ENCODE data around the gene THAP3. TPM values are rescaled to one million over a fixed set of nuclear protein-coding genes. Genes with fewer than 3 reads are reported as not detected.
A peak's percentile ranks its signal among the peaks of the same experiment; 100 is the strongest.

The THAP3 gene
- total and polyA plus RNA-seq, 10 donors, result 13.0 to 29.1 (median 17.4) TPM

DNA sequence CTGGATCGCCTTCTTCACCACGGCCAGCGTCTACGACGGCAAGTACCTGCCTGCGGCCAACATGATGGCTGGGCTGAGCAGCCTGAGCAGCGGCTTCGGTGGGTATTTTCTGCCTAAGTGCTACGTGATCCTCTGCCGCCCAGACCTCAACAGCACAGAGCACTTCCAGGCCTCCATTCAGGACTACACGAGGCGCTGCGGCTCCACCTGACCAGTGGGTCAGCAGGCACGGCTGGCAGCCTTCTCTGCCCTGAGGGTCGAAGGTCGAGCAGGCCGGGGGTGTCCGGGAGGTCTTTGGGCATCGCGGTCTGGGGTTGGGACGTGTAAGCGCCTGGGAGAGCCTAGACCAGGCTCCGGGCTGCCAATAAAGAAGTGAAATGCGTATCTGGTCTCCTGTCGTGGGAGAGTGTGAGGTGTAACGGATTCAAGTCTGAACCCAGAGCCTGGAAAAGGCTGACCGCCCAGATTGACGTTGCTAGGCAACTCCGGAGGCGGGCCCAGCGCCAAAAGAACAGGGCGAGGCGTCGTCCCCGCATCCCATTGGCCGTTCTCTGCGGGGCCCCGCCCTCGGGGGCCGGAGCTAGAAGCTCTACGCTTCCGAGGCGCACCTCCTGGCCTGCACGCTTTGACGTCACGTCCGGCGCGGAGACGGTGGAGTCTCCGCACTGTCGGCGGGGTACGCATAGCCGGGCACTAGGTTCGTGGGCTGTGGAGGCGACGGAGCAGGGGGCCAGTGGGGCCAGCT is 45.1 kb upstream of the THAP3 start, which contains the start of gene ZBTB48:
Gene ZBTB48 (plus strand): TSS at position 621 of the 745 bp plus-strand sequence. CDS start 616 bp downstream, outside the sequence.
- 14 to 21% (median 19%) methylated on average over 50 to 58 of the region's 58 CpGs for WGBS, 5 donors
- Histone ChIP-seq H3K9me3 (no peaks in the 10 kb centered on the region), H3K4me3 (peak within 1 kb of the TSS; percentile 73 to 92 (median 88)), H3K27ac (peak within 1 kb of the TSS; percentile 86 to 98 (median 95)), H3K27me3 (replicated peaks in 1 of 7) (no peaks in the 10 kb centered on the region), H3K4me1 (peaks cover 18 to 57% (median 44%) of the 10 kb centered on the region in 6 donors), H3K36me3 (no peaks in the 10 kb centered on the region)
- DNase-seq, result peak; percentile 100
- TF ChIP-seq POLR2AphosphoS5 (IDR thresholded peaks at IDR 0.05), result peak; percentile 99
- TF ChIP-seq, protein P1, sequence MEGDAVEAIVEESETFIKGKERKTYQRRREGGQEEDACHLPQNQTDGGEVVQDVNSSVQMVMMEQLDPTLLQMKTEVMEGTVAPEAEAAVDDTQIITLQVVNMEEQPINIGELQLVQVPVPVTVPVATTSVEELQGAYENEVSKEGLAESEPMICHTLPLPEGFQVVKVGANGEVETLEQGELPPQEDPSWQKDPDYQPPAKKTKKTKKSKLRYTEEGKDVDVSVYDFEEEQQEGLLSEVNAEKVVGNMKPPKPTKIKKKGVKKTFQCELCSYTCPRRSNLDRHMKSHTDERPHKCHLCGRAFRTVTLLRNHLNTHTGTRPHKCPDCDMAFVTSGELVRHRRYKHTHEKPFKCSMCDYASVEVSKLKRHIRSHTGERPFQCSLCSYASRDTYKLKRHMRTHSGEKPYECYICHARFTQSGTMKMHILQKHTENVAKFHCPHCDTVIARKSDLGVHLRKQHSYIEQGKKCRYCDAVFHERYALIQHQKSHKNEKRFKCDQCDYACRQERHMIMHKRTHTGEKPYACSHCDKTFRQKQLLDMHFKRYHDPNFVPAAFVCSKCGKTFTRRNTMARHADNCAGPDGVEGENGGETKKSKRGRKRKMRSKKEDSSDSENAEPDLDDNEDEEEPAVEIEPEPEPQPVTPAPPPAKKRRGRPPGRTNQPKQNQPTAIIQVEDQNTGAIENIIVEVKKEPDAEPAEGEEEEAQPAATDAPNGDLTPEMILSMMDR (IDR thresholded peaks at IDR 0.05 in 8 of 11, conservative IDR thresholded peaks at IDR 0.05 in 3 of 11), result peak in 3 of 11 experiments; percentile 20 to 32 (median 22)
- TF ChIP-seq POLR2A (IDR thresholded peaks at IDR 0.05), result peak; percentile 47 to 90 (median 84)
- intact Hi-C loops (cut with DNase I; ENCODE audit: low total_unique reads), result loop anchor here (10.0 kb wide), 1 partner anchor 45 kb away; the partner anchor contains the start of gene THAP3

DNA sequence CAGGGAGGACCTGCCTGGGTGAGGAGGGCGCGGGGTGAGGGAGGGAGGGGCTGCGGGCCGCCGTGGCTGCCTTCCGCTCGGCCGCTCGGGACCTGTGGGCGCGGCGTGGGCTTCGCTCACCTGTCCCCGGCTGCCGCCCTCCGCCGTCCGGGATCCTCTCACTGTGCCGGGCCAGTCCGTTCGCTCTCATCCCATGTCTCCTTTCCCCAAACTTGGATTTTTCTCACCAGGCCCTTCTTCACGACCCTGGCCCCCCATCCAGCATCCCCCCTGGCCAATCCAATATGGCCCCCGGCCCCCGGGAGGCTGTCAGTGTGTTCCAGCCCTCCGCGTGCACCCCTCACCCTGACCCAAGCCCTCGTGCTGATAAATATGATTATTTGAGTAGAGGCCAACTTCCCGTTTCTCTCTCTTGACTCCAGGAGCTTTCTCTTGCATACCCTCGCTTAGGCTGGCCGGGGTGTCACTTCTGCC is 44.5 kb upstream of the THAP3 start:
- Histone ChIP-seq H3K27me3 (replicated peaks in 1 of 7) (no peaks in the 10 kb centered on the region), H3K4me3 (peak overlapping the region; percentile 73 to 92 (median 88)), H3K27ac (peak overlapping the region; percentile 86 to 98 (median 95)), H3K36me3 (peaks cover 0 to 1% (median 0%) of the 10 kb centered on the region in 6 donors), H3K9me3 (no peaks in the 10 kb centered on the region), H3K4me1 (peaks cover 18 to 63% (median 49%) of the 10 kb centered on the region in 6 donors)
- no peak for DNase-seq
- intact Hi-C loops (cut with DNase I; ENCODE audit: low total_unique reads), result no loop called here
- TF ChIP-seq, protein P1 (IDR thresholded peaks at IDR 0.05 in 8 of 11, conservative IDR thresholded peaks at IDR 0.05 in 3 of 11), result peak in 1 of 11 experiments; percentile 3
- no peak for TF ChIP-seq POLR2AphosphoS5 (IDR thresholded peaks at IDR 0.05)
- WGBS, 5 donors, result 0 to 2% (median 0%) methylated on average over 10 to 30 of the region's 30 CpGs

DNA sequence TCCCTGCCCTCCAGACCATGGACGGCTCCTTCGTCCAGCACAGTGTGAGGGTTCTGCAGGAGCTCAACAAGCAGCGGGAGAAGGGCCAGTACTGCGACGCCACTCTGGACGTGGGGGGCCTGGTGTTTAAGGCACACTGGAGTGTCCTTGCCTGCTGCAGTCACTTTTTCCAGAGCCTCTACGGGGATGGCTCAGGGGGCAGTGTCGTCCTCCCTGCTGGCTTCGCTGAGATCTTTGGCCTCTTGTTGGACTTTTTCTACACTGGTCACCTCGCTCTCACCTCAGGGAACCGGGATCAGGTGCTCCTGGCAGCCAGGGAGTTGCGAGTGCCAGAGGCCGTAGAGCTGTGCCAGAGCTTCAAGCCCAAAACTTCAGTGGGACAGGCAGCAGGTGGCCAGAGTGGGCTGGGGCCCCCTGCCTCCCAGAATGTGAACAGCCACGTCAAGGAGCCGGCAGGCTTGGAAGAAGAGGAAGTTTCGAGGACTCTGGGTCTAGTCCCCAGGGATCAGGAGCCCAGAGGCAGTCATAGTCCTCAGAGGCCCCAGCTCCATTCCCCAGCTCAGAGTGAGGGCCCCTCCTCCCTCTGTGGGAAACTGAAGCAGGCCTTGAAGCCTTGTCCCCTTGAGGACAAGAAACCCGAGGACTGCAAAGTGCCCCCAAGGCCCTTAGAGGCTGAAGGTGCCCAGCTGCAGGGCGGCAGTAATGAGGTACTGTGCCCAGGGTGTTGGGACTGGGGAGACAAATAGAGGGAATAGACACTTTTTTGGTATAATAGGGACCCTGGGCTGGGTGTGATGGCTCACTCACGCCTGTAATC is 43.9 kb upstream of the THAP3 start:
- peaks cover 18 to 70% (median 50%) of the 10 kb centered on the region in 6 donors for H3K4me1 ChIP-seq
- 30 to 40% (median 32%) methylated on average over 10 to 19 of the region's 19 CpGs for WGBS, 5 donors

More for the DNA sequence above, 43.9 kb upstream of the THAP3 start:
- Histone ChIP-seq H3K36me3 (peaks cover 0 to 8% (median 0%) of the 10 kb centered on the region in 6 donors), H3K9me3 (no peaks in the 10 kb centered on the region), H3K27ac (peak overlapping the region; percentile 86 to 98 (median 95)), H3K4me3 (peak overlapping the region; percentile 73 to 92 (median 88)), H3K27me3 (replicated peaks in 1 of 7) (no peaks in the 10 kb centered on the region)
- peak; percentile 83 for DNase-seq
- intact Hi-C loops (cut with DNase I; ENCODE audit: low total_unique reads), result no loop called here
- TF ChIP-seq, protein P1 (IDR thresholded peaks at IDR 0.05 in 8 of 11, conservative IDR thresholded peaks at IDR 0.05 in 3 of 11), result no peak
- TF ChIP-seq POLR2AphosphoS5 (IDR thresholded peaks at IDR 0.05), result no peak
- TF ChIP-seq POLR2A (IDR thresholded peaks at IDR 0.05), result no peak

Measured in spleen (tissue), 11 donors.